ENCODE data around the gene TRAF5.
"Not testable (repeated sequence)": the region's sequence is repeated elsewhere in the genome, so short reads cannot be mapped to it uniquely, and the experiment has no call there.

Gene TRAF5

GRCh38 chr1:211349741-211350140, 23.1 kb downstream of the TRAF5 start:
- no peak for DNase-seq

- DNase-seq, result not testable (repeated sequence)
These were observed 25.4 kb downstream of the TRAF5 start for GRCh38 chr1:211352055-211352454.

GRCh38 chr1:211352465-211352864, 25.8 kb downstream of the TRAF5 start:
- no peak for DNase-seq

GRCh38 chr1:211352985-211353515, 26.4 kb downstream of the TRAF5 start:
- DNase-seq, result no peak

GRCh38 chr1:211353562-211354212, 27.1 kb downstream of the TRAF5 start:
- DNase-seq, result no peak

GRCh38 chr1:211355873-211356272, 29.2 kb downstream of the TRAF5 start:
- DNase-seq, result no peak

- DNase-seq, result no peak
These were observed 30.2 kb downstream of the TRAF5 start for GRCh38 chr1:211356723-211357407.

- no peak for DNase-seq
These were observed 32.1 kb downstream of the TRAF5 start for GRCh38 chr1:211358685-211359084.

GRCh38 chr1:211359876-211360275, 33.2 kb downstream of the TRAF5 start:
- no peak for DNase-seq

GRCh38 chr1:211361202-211361601, 34.6 kb downstream of the TRAF5 start:
- DNase-seq, result no peak

GRCh38 chr1:211369640-211370039, 43.0 kb downstream of the TRAF5 start:
- no peak for DNase-seq

- no peak for DNase-seq
These were observed 44.0 kb downstream of the TRAF5 start for GRCh38 chr1:211370669-211371068.

GRCh38 chr1:211371406-211372105, 44.9 kb downstream of the TRAF5 start:
- no peak for DNase-seq

GRCh38 chr1:211372463-211372862, 45.8 kb downstream of the TRAF5 start:
- DNase-seq, result no peak

GRCh38 chr1:211375146-211375818, 48.6 kb downstream of the TRAF5 start:
- no peak for DNase-seq

GRCh38 chr1:211375949-211376348, 49.3 kb downstream of the TRAF5 start:
- DNase-seq, result no peak

GRCh38 chr1:211376807-211377470, 50.3 kb downstream of the TRAF5 start:
- DNase-seq, result no peak

- no peak for DNase-seq
These were observed 51.2 kb downstream of the TRAF5 start for GRCh38 chr1:211377539-211378450.

GRCh38 chr1:211378844-211379243, 52.2 kb downstream of the TRAF5 start:
- DNase-seq, result peak; percentile 65

- DNase-seq, result no peak
These were observed 52.8 kb downstream of the TRAF5 start for GRCh38 chr1:211379446-211379845.

GRCh38 chr1:211381481-211382181, 55.0 kb downstream of the TRAF5 start:
- DNase-seq, result no peak

Measured in islet precursor cell (in vitro differentiated cells).